LNCAP (cell line): Measurements from ENCODE around the gene VMAC.

Experiments
- CTCF ChIP-seq: fragments of 450-650 bp; IDR thresholded peaks from 2 replicates; pipeline ENCODE4 v1.5.1; 2017; ENCODE audit warnings: mild to moderate bottlenecking

The VMAC gene

GRCh38 chr19:5958074-5958850 lies 53.6 kb downstream of the VMAC start:
- TF ChIP-seq CTCF, result no peak

DNA sequence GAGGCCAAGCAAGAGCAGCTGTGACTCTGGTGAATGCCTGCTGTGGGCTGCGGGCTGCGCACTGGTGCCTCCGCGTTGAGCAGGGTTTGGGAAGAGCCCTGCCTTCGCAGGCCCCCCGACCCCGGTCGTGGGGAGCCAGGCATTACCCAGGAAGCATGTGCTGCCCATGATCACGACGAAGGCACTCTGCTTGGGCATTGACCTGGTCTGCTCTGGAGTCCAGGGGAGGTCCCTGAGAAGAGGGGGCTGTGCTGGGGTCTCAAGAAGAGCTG lies 54.1 kb downstream of the VMAC start:
- TF ChIP-seq CTCF, result no peak

GRCh38 chr19:5959260-5960004 lies 54.8 kb downstream of the VMAC start:
- no peak for TF ChIP-seq CTCF
